H1 (cell line): ENCODE data around the gene DLG5.

ENCODE experiments used
- CBX8 ChIP-seq: fragments of 300-800, 300-1000 bp; sonication (generic); IDR thresholded peaks from 2 replicates; pipeline ENCODE4 v1.7.1; 2016; ENCODE audit warnings: low read depth, low read length, borderline replicate concordance
- MAFK ChIP-seq: IDR thresholded peaks from 2 replicates; pipeline ENCODE4 v1.6.1; 2012; ENCODE audit warnings: low read depth, mild to moderate bottlenecking, improper control_type of control experiment, low read length
- NANOG ChIP-seq: IDR thresholded peaks from 2 replicates; pipeline ENCODE4 v1.6.1; 2011; ENCODE audit warnings: low read length, low read depth, mild to moderate bottlenecking, inconsistent platforms; ENCODE audit not compliant: insufficient read depth, poor library complexity, severe bottlenecking
- POLR2A ChIP-seq, 2 experiments: IDR thresholded peaks; 1 replicate in 1 of 2; 2 replicates in 1 of 2; pipeline ENCODE4 v1.6.1; 2011; ENCODE audit warnings: low read depth in 2 of 2, low read length in 2 of 2, mild to moderate bottlenecking in 2 of 2; ENCODE audit errors: control extremely low read depth in 1 of 2
- RNF2 ChIP-seq: fragments of 200-900, 300-1000 bp; sonication (generic); IDR thresholded peaks from 2 replicates; pipeline ENCODE4 v1.7.1; 2016; ENCODE audit warnings: borderline replicate concordance, low read depth, mild to moderate bottlenecking, antibody characterized with exemption, low read length; ENCODE audit not compliant: poor library complexity, severe bottlenecking; ENCODE audit errors: missing control alignments
- SAP30 ChIP-seq: fragments of 300-600 bp; sonication (generic); IDR thresholded peaks from 2 replicates; pipeline ENCODE4 v1.7.1; 2012; ENCODE audit warnings: low read length, moderate library complexity, mild to moderate bottlenecking, inconsistent platforms; ENCODE audit not compliant: insufficient read depth, insufficient replicate concordance
- SUZ12 ChIP-seq: fragments of 200-600 bp; sonication (generic); IDR thresholded peaks from 2 replicates; pipeline ENCODE4 v1.6.1; 2012; ENCODE audit warnings: mild to moderate bottlenecking, inconsistent platforms, low read length, moderate library complexity, mixed read lengths
- TEAD4 ChIP-seq: IDR thresholded peaks from 2 replicates; pipeline ENCODE4 v1.6.1; 2012; ENCODE audit warnings: low read depth, low read length, inconsistent platforms, mixed read lengths
- TF ChIP-seq, protein P1 (sequence below), 3 experiments: IDR thresholded peaks; 1 replicate in 2 of 3; 2 replicates in 1 of 3; pipeline versions ENCODE4 v1.5.1 to v1.6.1; 2011; ENCODE audit warnings: low read length in 3 of 3, mild to moderate bottlenecking in 3 of 3, inconsistent platforms in 2 of 3, low read depth in 1 of 3, moderate library complexity in 1 of 3; ENCODE audit not compliant: insufficient read depth in 1 of 3; ENCODE audit errors: control extremely low read depth in 1 of 3

DNA sequence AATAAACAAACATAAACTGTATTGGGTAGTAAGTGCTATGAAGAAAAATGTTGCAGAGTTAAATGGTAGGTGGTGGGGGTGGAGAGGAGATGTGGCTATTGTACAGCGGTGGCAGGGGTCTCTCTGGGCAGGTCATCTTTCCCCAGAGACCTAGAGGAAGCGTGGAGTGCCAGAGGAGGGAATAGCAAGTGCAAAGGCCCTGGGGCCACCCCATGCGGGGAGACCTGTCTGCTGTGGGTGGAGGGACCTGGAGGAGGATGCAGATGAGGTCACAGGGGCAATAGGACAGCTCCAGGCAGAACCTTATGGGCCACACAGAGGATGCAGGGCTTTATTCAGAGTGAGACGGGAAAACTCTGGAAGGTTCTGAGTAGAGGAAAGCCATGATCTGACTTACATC, 47.5 kb downstream of the DLG5 start:
- TF ChIP-seq, protein P1, sequence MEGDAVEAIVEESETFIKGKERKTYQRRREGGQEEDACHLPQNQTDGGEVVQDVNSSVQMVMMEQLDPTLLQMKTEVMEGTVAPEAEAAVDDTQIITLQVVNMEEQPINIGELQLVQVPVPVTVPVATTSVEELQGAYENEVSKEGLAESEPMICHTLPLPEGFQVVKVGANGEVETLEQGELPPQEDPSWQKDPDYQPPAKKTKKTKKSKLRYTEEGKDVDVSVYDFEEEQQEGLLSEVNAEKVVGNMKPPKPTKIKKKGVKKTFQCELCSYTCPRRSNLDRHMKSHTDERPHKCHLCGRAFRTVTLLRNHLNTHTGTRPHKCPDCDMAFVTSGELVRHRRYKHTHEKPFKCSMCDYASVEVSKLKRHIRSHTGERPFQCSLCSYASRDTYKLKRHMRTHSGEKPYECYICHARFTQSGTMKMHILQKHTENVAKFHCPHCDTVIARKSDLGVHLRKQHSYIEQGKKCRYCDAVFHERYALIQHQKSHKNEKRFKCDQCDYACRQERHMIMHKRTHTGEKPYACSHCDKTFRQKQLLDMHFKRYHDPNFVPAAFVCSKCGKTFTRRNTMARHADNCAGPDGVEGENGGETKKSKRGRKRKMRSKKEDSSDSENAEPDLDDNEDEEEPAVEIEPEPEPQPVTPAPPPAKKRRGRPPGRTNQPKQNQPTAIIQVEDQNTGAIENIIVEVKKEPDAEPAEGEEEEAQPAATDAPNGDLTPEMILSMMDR (IDR thresholded peaks at IDR 0.05; ENCODE audit: control extremely low read depth in 1 of 3, insufficient read depth in 1 of 3, low read depth in 1 of 3, low read length in 3 of 3), result no peak
- TF ChIP-seq MAFK, result no peak
- TF ChIP-seq RNF2, result no peak
- no peak for TF ChIP-seq SAP30
- TF ChIP-seq SUZ12, result no peak
- no peak for TF ChIP-seq NANOG
- TF ChIP-seq POLR2A (IDR thresholded peaks at IDR 0.05; ENCODE audit: control extremely low read depth in 1 of 2, low read depth in 2 of 2, low read length in 2 of 2), result no peak
- no peak for TF ChIP-seq CBX8
- TF ChIP-seq TEAD4, result no peak
